C4-2B (cell line): ENCODE results near the gene C11orf65.
A peak's percentile ranks its signal among the peaks of the same experiment; 100 is the strongest.
"Not testable (repeated sequence)": the region's sequence is repeated elsewhere in the genome, so short reads cannot be mapped to it uniquely, and the experiment has no call there.

Experiments used
- H3K27ac ChIP-seq: fragments of 450-650 bp; 2 replicates; pipeline ENCODE4 v1.5.1; 2017
- CTCF ChIP-seq: fragments of 450-650 bp; conservative IDR thresholded peaks from 2 replicates; pipeline ENCODE4 v1.5.1; 2017; ENCODE audit warnings: mild to moderate bottlenecking
- ZFX ChIP-seq: fragments of 450-650 bp; IDR thresholded peaks from 2 replicates; pipeline ENCODE4 v1.6.1; 2017

Gene C11orf65

GRCh38 chr11:108472681-108473080 lies 5.4 kb upstream of the C11orf65 start:
- no peak overlapping the region for H3K27ac ChIP-seq
- no peak for TF ChIP-seq ZFX
- TF ChIP-seq CTCF, result no peak

- no peak for TF ChIP-seq ZFX
- H3K27ac ChIP-seq, result no peak overlapping the region
Observed at GRCh38 chr11:108468478-108468864, 1.1 kb upstream of the C11orf65 start.

GRCh38 chr11:108466405-108466804 lies 924 bp downstream of the C11orf65 start:
- TF ChIP-seq CTCF (no peak), ZFX (no peak)
- H3K27ac ChIP-seq, result peak overlapping the region; percentile 96

- no peak overlapping the region for H3K27ac ChIP-seq
- no peak for TF ChIP-seq CTCF
Observed at GRCh38 chr11:108453207-108453835, 14.0 kb downstream of the C11orf65 start.

- not testable (repeated sequence) for H3K27ac ChIP-seq
Observed at GRCh38 chr11:108441445-108441844, 25.9 kb downstream of the C11orf65 start.

GRCh38 chr11:108436594-108436993 lies 30.7 kb downstream of the C11orf65 start:
- no peak overlapping the region for H3K27ac ChIP-seq
- no peak for TF ChIP-seq ZFX
- no peak for TF ChIP-seq CTCF

- H3K27ac ChIP-seq, result no peak overlapping the region
- TF ChIP-seq ZFX, result no peak
- no peak for TF ChIP-seq CTCF
Observed at GRCh38 chr11:108435066-108435465, 32.3 kb downstream of the C11orf65 start.

- no peak overlapping the region for H3K27ac ChIP-seq
- TF ChIP-seq ZFX, result no peak
- no peak for TF ChIP-seq CTCF
Observed at GRCh38 chr11:108432783-108433182, 34.5 kb downstream of the C11orf65 start.

- no peak overlapping the region for H3K27ac ChIP-seq
- TF ChIP-seq ZFX (no peak), CTCF (no peak)
Observed at GRCh38 chr11:108431997-108432396, 35.3 kb downstream of the C11orf65 start.
